Measurements from ENCODE around the gene LGALSL.

Gene LGALSL

GRCh38 chr2:64498438-64498837 lies 44.5 kb downstream of the LGALSL start:
- DNase-seq (ENCODE audit: low spot score), result no peak

- no peak for DNase-seq (ENCODE audit: low spot score)
These were observed 46.6 kb downstream of the LGALSL start for GRCh38 chr2:64500549-64500948.

GRCh38 chr2:64501946-64502345 lies 48.0 kb downstream of the LGALSL start:
- no peak for DNase-seq (ENCODE audit: low spot score)

GRCh38 chr2:64502860-64503259 lies 48.9 kb downstream of the LGALSL start:
- no peak for DNase-seq (ENCODE audit: low spot score)

GRCh38 chr2:64504774-64505720 lies 51.1 kb downstream of the LGALSL start:
- peak; percentile 40 for DNase-seq (ENCODE audit: low spot score)

- DNase-seq (ENCODE audit: low spot score), result no peak
These were observed 52.7 kb downstream of the LGALSL start for GRCh38 chr2:64506686-64507085.

Measured in pons (tissue), 1 donor.